ENCODE data around the gene SACM1L.
"Not testable (repeated sequence)": the region's sequence is repeated elsewhere in the genome, so short reads cannot be mapped to it uniquely, and the experiment has no call there.

Gene SACM1L

GRCh38 chr3:45666757-45667431 lies 22.3 kb upstream of the SACM1L start:
- peak in 13 of 51 donors; percentile 10 to 60 (median 24) for DNase-seq

DNA sequence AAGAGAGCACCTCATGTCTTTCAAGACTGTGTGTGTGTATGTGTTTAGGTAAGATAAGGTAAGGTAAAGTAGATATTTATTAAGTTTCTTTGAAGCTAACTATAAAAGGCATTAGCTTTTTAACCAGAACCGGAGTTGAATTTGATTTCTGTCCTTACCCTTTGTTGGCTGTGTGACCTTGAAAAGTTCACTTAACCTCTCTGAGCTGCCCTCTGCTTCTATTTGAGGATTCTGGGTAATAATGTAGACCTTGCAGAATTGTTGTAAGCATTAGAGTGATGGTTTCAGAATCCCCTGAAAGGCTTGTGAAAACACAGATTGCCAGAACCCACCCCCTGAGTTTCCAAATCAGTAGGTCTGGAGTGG lies 21.6 kb upstream of the SACM1L start:
- DNase-seq: no peak

DNA sequence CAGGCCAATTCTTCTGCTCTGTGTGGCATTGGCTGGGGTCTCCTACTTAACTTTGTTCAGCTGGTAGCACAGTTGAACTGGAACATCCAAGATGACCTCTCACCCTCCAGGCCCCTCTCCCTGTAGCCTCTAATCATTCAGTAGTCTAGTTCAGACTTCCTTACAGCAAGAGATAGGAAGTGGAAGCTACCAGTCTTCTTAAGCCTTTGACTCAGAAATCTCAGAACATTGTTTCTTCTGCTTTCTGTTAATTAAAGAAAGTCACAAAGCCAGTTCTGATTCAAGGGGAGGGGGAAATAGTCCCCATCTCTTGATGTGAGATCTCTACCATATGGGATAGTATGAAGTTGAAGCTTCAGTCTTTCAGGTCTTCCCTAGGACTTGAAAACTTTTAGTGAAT lies 18.8 kb upstream of the SACM1L start:
- no peak for DNase-seq

GRCh38 chr3:45670991-45671390 lies 18.2 kb upstream of the SACM1L start:
- no peak for DNase-seq

DNA sequence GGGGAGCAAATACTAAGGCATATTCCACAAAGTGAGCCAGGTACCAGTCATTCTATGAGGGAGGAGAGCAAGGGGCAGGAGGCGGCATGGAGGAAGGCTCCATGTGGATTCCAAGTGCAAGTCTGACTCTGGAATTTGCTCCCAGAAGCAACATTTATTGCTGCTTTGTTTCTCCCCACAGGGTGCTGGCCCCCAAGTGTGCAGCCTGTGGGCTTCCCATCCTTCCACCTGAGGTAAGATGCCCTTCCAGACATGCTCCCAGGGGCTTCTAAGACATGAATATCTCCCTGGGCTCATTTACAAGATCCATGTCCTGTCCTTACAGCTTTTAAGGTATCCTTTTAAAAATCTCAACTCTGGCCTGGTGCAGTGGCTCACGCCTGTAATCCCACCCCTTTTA lies 15.9 kb upstream of the SACM1L start:
- no peak for DNase-seq

GRCh38 chr3:45676325-45677032 lies 12.7 kb upstream of the SACM1L start:
- DNase-seq: no peak

DNA sequence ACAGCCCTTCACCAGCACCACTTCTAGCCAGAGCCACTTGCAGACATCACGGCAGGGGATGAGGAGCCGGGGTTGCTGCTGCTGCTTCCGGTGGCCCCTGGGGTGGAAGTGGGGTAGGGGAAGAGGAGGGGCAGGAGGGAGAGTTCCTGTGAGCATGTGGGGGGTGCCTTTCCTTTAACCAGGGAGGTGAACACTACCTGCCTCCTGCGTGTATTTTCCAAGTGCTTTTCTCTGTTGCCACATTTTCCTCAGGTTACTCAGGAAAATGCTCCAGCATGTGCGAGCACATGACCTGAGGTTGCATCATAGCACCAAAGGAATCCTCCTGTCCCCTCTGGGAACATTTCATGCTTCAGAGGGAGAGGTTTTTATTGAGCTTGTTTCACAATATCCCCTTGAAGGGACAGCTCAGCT lies 12.2 kb upstream of the SACM1L start:
- DNase-seq: peak in 1 of 51 donors; percentile 15

DNA sequence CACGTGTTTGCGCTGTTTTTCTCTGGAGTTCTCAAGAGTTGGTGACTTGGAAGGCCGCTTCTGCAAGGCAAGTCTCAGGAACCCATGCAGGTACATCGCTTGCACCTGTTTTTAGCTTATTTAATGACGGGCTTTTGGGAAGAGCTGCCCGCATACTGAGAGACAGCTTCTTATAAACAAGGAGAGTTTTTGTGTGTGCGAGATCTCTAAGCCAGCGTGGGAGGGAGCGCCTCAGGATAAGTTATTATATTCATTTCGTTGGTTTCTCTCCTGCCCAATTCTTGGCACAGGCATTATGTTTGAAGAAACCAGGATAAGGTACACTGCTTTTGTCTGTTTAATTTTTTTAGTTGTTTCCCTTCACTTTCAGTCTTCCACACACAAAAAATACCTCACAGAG lies 11.4 kb upstream of the SACM1L start:
- no peak for DNase-seq

- no peak for DNase-seq
Observed at GRCh38 chr3:45679805-45680204, 9.4 kb upstream of the SACM1L start.

GRCh38 chr3:45681221-45681620 lies 8.0 kb upstream of the SACM1L start:
- DNase-seq: no peak

DNA sequence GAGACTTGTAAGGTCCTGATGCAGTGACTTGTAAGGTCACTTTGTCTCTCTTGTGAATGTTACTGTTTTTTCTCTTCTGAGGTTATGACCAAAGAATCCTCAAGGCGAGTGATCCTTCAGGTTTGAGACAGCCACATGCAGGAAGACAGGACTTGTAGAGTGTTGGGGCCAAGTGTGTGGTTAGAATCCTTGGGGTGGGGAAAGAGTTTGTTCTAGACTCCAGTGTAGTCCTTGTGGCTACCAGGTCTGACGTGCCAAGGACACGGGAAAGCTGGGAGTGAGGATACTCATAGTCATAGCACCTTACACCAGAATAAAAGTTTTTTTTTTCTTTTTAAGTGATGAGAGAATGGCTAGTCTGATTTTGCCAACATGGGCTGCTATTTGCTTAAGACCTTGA lies 7.3 kb upstream of the SACM1L start:
- no peak for DNase-seq

DNA sequence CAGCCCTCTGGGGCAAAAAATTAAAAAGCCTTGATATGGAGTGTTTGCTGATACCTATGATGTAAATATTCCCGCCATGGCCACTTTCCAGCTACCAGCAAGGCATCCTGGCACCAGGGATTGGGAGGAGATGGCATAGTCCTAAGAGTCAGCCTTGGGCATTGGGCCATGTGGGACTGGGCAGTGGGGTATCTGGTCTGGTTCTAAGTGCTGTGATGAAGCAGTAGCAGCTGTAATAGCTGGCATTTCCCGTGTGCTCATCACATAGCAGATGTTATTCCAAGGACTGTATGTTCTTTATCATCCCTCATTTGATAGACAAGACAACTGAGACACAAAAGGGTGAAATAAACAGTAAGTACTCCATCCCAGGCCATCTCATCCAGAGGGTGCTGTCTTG lies 6.9 kb upstream of the SACM1L start:
- DNase-seq: no peak

DNA sequence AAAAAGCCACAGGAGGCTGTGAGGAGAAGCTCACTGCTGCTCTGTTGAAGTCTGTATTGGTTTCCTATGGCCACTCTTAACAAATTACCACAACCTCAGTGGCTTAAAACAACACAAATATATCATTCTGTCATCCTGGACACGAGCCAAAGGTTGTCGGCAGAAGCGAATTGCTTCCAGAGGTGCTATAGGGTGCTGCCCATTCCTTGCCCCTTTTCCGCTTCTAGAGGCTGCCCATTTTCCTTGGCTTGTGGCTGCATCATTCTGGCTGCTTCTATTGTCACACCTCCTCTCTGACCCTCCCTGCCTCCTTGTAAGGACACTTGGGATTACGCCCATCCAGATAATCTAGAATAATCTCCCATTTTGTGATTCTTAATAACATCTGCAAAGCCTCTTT lies 6.4 kb upstream of the SACM1L start:
- DNase-seq: no peak

DNA sequence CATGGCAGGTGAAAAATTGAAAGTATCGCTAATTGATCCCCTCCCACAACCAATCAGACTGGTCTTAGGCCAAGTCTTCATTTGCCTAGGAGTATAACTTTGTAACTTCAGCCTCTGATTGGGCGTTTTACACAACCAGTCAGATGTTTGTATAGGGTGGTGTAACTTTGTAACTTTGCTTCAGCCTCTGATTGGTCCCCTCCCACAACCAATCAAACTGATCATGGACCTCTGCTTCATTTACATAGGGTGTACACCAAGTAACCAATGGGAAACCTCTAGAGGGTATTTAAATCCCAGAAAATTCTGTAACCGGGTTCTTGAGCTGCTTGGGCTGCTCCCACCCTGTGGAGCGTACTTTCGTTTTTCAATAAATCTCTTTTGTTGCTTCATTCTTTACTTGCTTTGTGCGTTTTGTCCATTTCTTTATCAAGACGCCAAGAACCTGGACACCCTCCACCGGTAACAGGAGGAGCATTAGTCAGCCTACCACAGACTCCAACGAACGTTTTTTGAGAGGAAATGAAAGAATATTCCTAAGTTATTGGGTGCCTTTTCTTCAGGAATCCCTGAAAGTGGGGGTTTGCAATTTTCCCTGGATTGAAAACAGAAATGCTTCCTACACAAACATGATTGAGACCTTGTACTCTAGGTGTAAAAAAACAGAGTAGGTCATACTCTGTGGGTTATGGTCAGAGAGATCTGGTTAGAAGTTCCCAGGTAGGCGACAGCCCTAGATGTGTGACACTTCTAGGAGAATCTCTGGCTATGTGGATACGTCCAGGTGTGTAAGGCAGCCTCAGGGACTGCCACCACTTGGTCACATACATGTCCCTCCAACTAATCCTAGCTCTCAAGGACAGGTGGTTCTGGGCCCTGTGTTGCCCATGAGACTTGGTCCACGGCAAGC lies 5.5 kb upstream of the SACM1L start:
- no peak for DNase-seq

DNA sequence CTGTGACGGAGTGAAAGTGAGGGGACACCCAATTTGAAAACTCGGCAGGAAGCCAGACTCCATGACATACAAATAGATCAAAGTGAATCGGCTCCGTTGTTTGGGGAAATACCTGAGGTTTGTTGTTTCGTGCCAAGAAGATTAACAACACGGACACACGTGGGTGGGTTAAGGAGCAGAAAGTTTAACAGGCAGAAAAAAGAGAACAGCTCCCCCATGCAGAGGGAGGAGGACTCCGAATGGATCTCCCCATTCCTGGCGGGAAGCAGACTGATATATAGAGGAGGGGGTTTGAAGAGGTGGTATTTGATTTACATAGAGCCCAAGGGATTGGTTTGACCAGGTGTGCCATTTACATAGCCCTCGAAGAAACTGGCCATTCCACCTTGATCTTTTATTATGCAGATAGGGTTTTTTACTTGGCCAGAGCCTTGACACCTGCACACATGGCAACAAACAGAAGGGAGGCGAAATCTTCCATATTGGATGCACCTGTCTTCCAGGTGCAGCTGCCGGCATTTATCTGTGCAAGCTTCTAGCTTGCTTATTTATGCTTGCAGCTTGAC lies 4.8 kb upstream of the SACM1L start:
- DNase-seq: no peak

GRCh38 chr3:45685722-45686121 lies 3.5 kb upstream of the SACM1L start:
- not testable (repeated sequence) for DNase-seq

GRCh38 chr3:45686850-45687249 lies 2.3 kb upstream of the SACM1L start:
- no peak for DNase-seq

DNA sequence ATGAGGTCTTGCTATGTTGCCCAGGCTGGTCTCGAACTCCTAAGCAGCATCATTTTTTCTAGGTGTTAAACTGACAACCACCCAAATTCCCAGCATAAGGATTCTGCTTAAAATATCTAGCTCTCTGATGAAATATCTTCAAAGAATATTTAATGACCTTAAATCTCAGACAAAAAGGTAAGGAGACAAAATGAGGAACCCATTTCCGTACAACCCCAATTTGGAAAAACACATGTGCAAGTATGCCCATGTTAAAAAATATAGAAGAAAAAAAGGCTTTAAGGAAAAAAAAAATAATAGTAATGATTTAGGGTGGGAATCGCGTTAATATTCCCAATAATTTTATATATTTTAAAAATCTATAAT lies 1.4 kb upstream of the SACM1L start:
- DNase-seq: no peak

GRCh38 chr3:45688194-45688881 lies 858 bp upstream of the SACM1L start:
- peak in 20 of 51 donors; percentile 12 to 78 (median 27) for DNase-seq

DNA sequence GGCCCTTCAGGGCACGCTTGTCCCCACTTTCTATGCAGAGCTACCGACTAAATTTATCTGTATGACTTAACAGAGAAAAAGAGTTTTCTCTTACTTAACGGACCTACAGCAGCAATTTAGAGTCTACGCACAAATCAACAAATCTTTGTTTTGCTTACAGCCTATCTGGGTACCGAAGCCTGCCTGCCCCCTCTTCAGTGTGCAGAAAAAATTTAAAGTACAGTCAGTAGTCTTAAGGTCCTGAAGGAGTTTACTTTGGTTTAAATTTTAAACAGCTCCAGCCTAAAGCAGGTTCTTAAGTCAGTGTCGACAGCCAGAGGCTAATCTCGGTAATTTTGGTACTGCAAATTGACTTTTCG lies 570 bp downstream of the SACM1L start:
- DNase-seq: no peak

GRCh38 chr3:45690336-45691035 lies 1.3 kb downstream of the SACM1L start:
- no peak for DNase-seq

Measured in hypothalamus (tissue), 51 donors.